Measurements from ENCODE around the gene SCAMP5.

SCAMP5 gene

DNA sequence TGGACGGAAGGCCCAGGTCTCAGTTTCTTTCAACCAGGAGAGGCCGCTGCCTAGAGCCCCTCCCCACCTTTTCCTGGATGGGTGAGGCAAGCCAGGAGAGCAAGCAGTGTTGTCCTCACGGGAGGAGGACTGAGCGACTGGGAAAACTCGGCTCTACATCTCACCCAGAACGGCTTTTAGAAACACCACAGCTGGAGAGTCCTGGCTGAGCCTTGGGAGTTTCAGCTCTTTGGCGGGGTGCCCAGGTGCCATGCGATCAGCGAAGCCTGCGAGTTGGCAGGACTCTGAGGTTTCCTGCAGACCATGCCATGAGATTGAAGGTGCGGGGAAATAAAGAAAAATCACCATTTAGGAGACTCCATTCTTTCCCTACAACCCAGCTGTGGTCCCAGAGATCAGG, 54.0 kb downstream of the SCAMP5 start:
- no peak for ATAC-seq

- ATAC-seq = no peak
Observed at GRCh38 chr15:75050283-75050682, 54.9 kb downstream of the SCAMP5 start.

DNA sequence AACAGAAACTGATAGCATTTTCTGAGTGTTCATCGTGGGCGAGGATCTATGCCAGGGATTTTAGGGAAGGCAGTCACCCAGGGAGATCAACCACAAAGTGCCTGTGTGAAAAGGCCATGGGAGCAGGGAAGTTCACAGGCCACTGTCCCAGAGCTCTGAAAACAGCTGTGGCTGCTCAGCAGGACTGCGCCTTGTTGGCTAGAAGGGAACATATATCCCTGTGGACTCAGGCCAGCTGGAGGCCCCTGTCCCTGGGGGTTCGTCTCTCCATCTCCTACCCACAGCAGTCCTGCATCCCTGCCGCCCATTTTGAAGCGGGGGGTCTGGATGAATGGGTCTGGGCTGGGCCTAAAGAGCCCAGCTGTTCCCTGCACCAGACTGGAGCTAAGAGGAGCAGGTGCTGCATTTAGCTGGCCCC, 55.8 kb downstream of the SCAMP5 start:
- ATAC-seq = no peak

- ATAC-seq = no peak
Observed at GRCh38 chr15:75051711-75052110, 56.3 kb downstream of the SCAMP5 start.

DNA sequence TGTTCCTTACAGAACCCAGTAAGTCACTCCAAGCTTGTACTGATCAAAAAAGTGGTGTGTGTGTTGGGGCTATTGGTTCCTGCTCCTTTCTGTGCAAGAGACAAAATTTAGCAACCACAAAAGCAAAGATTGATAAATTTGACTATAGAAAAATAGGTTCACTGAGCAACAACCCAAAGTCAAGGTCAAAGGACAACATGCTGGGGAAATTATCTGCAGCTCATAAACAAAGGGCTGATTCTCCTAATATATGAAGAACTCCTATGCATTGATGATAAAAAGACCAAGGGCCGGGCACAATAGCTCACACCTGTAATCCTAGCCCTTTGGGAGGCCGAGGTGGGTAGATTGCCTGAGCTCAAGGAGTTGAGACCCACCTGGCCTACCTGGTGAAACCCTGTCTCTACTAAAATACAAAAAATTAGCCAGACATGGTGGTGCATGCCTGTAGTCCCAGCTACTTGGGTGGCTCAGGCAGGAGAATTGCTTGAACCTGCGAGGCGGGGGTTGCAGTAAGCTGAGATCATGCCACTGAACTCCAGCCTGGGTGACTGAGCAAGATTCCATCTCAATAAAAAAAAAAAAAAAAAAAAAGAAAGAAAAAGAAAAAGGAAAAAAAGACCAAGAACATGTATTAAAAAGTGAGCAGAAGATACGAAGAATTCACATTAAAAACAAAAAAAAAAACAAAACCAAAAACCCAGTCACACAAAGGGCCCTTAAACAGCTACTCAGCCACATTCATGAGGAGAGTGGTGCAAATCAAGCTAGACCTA, 57.8 kb downstream of the SCAMP5 start:
- ATAC-seq = no peak

DNA sequence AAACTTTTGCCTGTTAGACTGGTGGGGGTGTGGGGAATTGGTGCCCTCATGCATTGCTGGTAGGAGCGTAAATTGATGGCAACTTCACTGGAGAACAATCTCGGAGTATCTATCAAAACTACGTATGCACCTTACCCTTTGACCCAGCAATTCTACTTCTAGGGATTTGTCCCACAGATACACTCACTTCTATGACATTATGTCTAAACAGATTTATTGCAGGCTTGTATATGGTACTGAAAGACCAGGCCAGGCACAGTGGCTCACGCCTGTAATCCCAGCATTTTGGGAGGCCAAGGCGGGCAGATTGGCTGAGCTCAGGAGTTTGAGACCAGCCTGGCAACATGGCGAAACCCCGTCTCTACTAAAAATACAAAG, 58.4 kb downstream of the SCAMP5 start:
- no peak for ATAC-seq

DNA sequence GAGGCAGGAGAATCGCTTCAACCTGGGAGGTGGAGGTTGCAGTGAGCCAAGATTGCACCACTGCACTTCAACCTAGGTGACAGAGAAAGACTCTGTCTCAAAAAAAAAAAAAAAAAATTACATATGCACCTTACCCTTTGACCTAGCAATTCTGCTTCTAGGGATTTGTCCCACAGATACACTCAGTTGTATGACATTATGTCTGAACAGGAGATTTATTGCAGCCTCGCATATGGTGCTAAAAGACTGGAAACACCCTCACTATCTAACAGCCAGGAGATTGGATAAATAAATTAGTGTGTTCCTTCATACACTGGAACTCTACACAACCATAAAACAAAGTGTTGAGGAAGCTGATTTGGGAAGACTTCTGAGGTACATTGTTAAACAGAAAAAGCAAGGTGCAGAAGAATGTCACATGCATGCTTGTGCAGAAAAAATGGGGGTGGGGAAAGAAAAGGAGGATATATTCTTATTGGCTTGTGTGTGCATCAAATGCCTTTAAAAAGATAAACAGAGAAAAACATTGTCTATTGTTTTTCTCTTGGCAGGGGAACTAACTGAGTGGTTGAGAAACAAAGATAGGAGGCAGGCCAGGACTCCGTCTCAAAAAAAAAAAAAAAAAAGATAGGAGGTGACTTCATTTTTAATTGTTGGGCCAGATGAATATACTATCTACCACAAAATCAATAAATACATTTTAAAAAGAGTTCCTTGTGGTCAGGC, 59.0 kb downstream of the SCAMP5 start:
- ATAC-seq = no peak

DNA sequence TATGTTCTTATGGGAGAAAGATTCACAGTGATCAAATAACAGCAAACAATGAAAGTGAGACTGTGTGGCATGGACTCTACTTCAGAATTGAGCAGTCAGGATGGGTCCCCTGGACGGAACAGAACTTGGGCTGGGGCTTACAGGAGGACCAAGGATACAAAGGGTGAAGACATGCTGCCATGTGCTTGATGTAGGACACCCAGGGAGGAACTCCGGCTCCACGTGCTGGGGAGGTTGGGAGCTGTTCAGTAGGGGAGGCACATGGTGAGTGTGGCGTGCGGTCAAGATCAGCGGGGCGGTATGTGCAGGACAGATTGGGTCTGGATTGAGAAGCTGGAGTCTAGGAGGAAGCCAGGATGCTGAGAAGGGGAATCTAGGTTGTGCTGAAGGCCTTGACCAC, 60.7 kb downstream of the SCAMP5 start:
- ATAC-seq = no peak

- ATAC-seq = no peak
Observed at GRCh38 chr15:75058127-75058905, 63.0 kb downstream of the SCAMP5 start.

GRCh38 chr15:75059607-75060006, 64.2 kb downstream of the SCAMP5 start:
- no peak for ATAC-seq

GRCh38 chr15:75061272-75061671, 65.9 kb downstream of the SCAMP5 start:
- peak in 1 of 2 donors; percentile 59 for ATAC-seq

- ATAC-seq = no peak
Observed at GRCh38 chr15:75062706-75063105, 67.3 kb downstream of the SCAMP5 start.

GRCh38 chr15:75063338-75063737, 68.0 kb downstream of the SCAMP5 start:
- ATAC-seq = no peak

- no peak for ATAC-seq
Observed at GRCh38 chr15:75063889-75064288, 68.5 kb downstream of the SCAMP5 start.

GRCh38 chr15:75064846-75065245, 69.5 kb downstream of the SCAMP5 start:
- no peak for ATAC-seq

DNA sequence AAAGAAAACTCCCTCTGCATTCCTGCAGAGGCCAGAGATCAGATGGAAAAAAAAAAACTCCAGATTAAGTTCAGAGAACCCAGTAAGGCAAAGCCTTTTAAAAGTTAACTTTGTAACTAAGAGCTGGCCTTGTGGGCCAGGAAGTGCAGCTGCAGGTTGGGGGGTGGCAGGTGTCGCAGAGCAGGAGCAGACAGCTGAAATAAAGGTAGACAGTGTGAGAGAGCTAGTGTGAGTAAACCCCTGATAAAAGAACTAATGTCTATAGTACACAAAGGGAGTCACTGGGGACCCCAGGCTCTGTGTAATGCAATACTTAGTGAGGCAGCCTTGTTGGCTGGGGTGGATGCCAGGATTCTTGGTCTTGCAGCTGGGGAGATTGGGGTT, 70.1 kb downstream of the SCAMP5 start:
- ATAC-seq = no peak

GRCh38 chr15:75065851-75066509, 70.6 kb downstream of the SCAMP5 start:
- ATAC-seq = no peak

DNA sequence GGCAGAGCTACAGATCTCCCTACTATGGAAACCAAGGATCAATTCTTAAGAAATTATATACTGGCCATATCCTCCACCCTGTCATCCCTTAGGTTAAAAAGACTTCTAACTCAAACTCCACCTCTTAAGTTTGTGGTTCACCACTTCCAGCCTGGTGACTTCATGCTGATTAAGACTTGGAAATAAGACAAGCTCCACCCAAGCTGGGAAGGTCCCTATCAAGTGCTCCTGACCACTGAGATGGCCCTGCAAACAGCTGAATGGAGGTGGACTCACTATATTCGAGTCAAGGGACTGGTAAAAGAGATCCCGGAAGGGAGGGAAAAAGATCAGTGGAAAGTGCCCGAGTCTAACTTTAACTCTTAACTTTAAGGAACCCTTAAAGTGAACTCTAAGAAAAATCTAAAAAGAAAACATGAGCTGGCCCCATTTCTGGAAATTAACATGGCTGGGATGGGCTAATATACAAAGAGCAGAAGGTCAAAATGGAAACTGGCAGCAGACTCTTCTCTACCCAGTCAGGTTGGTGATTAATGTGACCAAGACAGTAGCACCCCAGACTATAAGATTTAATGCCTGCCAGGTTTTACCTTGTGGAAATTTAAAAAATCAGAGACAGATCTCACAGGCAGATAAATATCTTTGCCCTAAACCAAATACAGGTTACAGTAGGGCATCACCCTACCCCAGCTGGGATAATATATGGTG, 71.9 kb downstream of the SCAMP5 start:
- ATAC-seq = peak; percentile 66 to 75

DNA sequence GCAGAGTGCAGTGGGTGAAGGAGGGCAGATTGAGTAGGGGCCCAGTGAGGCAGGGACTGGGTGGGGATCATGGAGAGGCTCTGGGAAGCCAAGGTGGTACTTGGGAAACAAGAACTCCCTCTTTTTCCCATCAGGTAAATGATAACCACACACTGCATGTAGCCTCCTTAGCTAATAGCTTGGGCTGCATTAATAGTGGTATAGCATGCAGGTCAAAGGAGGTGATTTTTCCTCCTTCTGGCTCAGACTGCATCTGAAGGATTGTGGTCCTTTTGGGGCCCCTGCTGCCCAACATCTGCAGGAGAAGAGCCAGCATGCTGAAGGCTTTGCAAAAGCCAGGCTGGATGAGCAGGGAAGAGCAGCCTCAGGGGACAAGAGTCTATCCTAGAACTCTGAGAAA, 73.4 kb downstream of the SCAMP5 start:
- no peak for ATAC-seq

DNA sequence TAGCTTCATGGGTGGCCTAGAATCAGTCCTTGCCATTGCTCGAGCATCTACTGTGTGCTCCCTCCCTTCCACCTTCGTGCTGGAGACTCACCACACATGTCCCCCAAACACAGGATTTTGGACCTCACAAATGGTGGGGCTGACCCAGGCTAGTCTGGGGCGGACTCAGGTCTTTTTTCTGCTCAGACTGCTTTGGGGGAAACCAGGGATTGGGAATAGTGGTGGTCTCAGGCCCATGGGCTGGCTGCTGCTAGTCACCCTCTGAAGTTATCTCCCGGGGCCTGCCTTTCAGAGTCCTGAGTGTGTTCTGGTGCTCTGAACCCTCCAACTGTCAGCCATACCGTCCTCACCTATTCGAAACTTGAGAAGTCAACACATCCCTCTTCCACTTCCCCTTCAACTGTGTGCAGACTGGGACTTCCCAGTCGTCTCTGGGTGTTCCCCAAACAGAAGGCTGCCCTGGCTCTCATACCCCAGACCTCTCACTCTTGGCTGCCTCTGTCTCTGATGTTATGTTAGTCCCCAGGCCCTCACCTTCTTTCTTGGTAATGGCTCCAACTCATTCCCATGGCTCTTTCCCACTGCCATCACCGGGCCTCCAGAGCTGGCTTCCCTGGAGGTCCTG, 74.0 kb downstream of the SCAMP5 start:
- ATAC-seq = peak; percentile 47 to 48

GRCh38 chr15:75070674-75071073, 75.3 kb downstream of the SCAMP5 start:
- no peak for ATAC-seq

Measured in activated CD4-positive, CD25-positive, alpha-beta regulatory T cell treated with anti-CD3 and anti-CD28 coated beads, Interleukin-2, amount 50 U/mL, for 24 hours (primary cell).